HCT116 (cell line): Measurements from ENCODE around the gene CCDC159.

Experiments
- EZH2 ChIP-seq: fragments of 200-600 bp; sonication (generic); IDR thresholded peaks from 2 replicates; pipeline ENCODE4 v1.6.1; 2017; ENCODE audit warnings: antibody characterized with exemption, mixed run types
- EZH2phosphoT487 ChIP-seq: fragments of 200-600 bp; IDR thresholded peaks from 2 replicates; pipeline ENCODE4 v1.6.1; 2018; ENCODE audit warnings: antibody characterized with exemption, borderline replicate concordance
- JUND ChIP-seq: IDR thresholded peaks from 2 replicates; pipeline ENCODE4 v1.6.1; 2012
- MAX ChIP-seq: IDR thresholded peaks from 2 replicates; pipeline ENCODE4 v1.6.1; 2012
- POLR2A ChIP-seq: IDR thresholded peaks from 2 replicates; pipeline ENCODE4 v1.7.0; 2011; ENCODE audit warnings: borderline replicate concordance; ENCODE audit not compliant: insufficient read depth, insufficient read length; ENCODE audit errors: extremely low read depth
- POLR2AphosphoS5 ChIP-seq: IDR thresholded peaks from 2 replicates; pipeline ENCODE4 v1.6.1; 2011; ENCODE audit warnings: mild to moderate bottlenecking, low read depth, low read length, moderate library complexity
- RAD21 ChIP-seq: IDR thresholded peaks from 2 replicates; pipeline ENCODE4 v1.6.1; 2012; ENCODE audit warnings: low read depth, mild to moderate bottlenecking
- REST ChIP-seq: IDR thresholded peaks from 2 replicates; pipeline ENCODE4 v1.6.1; 2012; ENCODE audit warnings: low read depth
- SP1 ChIP-seq: IDR thresholded peaks from 2 replicates; pipeline ENCODE4 v1.6.1; 2012; ENCODE audit warnings: low read depth
- YY1 ChIP-seq: IDR thresholded peaks from 2 replicates; pipeline ENCODE4 v1.6.1; 2011; ENCODE audit warnings: low read length, low read depth, moderate library complexity, mild to moderate bottlenecking; ENCODE audit not compliant: insufficient replicate concordance; ENCODE audit errors: extremely low read depth
- ZFX ChIP-seq: fragments of 450-650 bp; IDR thresholded peaks from 2 replicates; pipeline ENCODE4 v1.6.1; 2017
- ZNF274 ChIP-seq: fragments of 200-500 bp; sonication (Bioruptor generic); IDR thresholded peaks from 2 replicates; pipeline ENCODE4 v1.6.1; 2014; ENCODE audit warnings: mild to moderate bottlenecking, low read depth, low read length, inconsistent platforms
- TF ChIP-seq, protein P1 (sequence below), 3 experiments: fragments of 200-600 bp in 1 of 3; sonication (generic) in 1 of 3; IDR thresholded peaks in 2 of 3; conservative IDR thresholded peaks in 1 of 3; 2 replicates each; pipeline ENCODE4 v1.5.1; 2012 to 2017; ENCODE audit warnings: low read depth in 2 of 3, low read length in 2 of 3, antibody characterized with exemption in 1 of 3, borderline replicate concordance in 1 of 3, control low read depth in 1 of 3, mild to moderate bottlenecking in 1 of 3, mixed read lengths in 1 of 3, mixed run types in 1 of 3, moderate library complexity in 1 of 3; ENCODE audit not compliant: insufficient read depth in 1 of 3

DNA sequence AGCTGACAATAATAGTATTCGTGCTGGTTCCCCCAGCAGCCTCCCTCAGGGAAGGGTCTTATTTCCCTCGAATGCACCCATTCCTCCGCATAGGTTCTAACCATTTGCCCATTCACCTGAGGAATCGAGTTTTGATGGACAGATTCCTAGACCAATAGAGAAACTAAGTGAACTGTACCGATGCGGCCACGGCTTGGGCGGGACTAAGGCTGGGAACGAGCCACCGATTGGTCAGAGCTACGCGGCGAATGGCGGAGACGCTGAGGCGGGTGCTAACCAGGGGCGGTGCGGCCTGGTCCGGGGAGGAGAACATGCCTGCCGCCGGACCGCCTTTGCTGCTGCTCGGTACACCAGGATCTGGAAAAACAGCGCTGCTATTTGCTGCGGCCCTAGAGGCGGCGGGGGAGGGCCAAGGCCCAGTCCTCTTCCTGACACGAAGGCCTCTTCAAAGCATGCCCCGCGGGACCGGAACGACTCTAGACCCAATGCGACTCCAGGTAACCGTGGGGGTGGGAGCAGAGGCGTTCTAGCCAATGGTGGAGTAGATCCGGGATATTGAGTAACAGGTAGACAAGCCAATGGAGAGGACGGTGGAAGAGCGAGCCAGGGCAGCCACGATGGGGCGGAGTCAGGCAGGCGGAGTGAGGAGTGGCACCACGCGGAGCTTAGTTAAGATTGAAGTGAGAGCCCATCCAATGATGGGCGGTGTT is 28.3 kb downstream of the CCDC159 start, which contains the start of gene SWSAP1:
- no peak for TF ChIP-seq MAX
- no peak for TF ChIP-seq SP1
- TF ChIP-seq ZFX = peak; percentile 97
- TF ChIP-seq YY1 = no peak
- peak; percentile 68 for TF ChIP-seq POLR2AphosphoS5
- TF ChIP-seq, protein P1, sequence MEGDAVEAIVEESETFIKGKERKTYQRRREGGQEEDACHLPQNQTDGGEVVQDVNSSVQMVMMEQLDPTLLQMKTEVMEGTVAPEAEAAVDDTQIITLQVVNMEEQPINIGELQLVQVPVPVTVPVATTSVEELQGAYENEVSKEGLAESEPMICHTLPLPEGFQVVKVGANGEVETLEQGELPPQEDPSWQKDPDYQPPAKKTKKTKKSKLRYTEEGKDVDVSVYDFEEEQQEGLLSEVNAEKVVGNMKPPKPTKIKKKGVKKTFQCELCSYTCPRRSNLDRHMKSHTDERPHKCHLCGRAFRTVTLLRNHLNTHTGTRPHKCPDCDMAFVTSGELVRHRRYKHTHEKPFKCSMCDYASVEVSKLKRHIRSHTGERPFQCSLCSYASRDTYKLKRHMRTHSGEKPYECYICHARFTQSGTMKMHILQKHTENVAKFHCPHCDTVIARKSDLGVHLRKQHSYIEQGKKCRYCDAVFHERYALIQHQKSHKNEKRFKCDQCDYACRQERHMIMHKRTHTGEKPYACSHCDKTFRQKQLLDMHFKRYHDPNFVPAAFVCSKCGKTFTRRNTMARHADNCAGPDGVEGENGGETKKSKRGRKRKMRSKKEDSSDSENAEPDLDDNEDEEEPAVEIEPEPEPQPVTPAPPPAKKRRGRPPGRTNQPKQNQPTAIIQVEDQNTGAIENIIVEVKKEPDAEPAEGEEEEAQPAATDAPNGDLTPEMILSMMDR (IDR thresholded peaks at IDR 0.05 in 2 of 3, conservative IDR thresholded peaks at IDR 0.05 in 1 of 3; ENCODE audit: borderline replicate concordance in 1 of 3, insufficient read depth in 1 of 3, low read depth in 2 of 3, low read length in 2 of 3) = no peak
- TF ChIP-seq POLR2A = peak; percentile 50
- no peak for TF ChIP-seq EZH2phosphoT487
- TF ChIP-seq RAD21 = no peak
- no peak for TF ChIP-seq ZNF274
- TF ChIP-seq REST = no peak
- TF ChIP-seq JUND = no peak
- TF ChIP-seq EZH2 = no peak
